RWPE2 (cell line): Measurements from ENCODE around the gene PPP6R3.
"Not testable (repeated sequence)": the region's sequence is repeated elsewhere in the genome, so short reads cannot be mapped to it uniquely, and the experiment has no call there.

Experiments used
- ATAC-seq: fragments of 200-7000 bp; cut with Tn5 transposase; 3 replicates; pipeline ENCODE4 v1.9.1; 2021; ENCODE audit warnings: low read depth
- DNase-seq: peaks from one replicate; pipeline ENCODE4 v3.0.0-alpha.2; 2020; ENCODE audit warnings: low spot score
- H3K27ac ChIP-seq: fragments of 450-650 bp; 2 replicates; pipeline ENCODE4 v1.5.1; 2017; ENCODE audit warnings: mild to moderate bottlenecking; ENCODE audit not compliant: poor library complexity, severe bottlenecking
- H3K27me3 ChIP-seq: fragments of 250-450 bp; sonication (Bioruptor Pico); 2 replicates; pipeline ENCODE4 v1.5.1; 2021; ENCODE audit warnings: mild to moderate bottlenecking, moderate library complexity; ENCODE audit not compliant: insufficient read depth, poor library complexity, severe bottlenecking
- H3K36me3 ChIP-seq: fragments of 250-450 bp; sonication (Bioruptor Pico); 2 replicates; pipeline ENCODE4 v1.5.1; 2020; ENCODE audit warnings: low read depth, mild to moderate bottlenecking, moderate library complexity
- H3K4me1 ChIP-seq: fragments of 250-450 bp; sonication (Bioruptor Pico); 2 replicates; pipeline ENCODE4 v1.5.1; 2021; ENCODE audit warnings: mild to moderate bottlenecking, moderate library complexity; ENCODE audit not compliant: insufficient read depth, poor library complexity, severe bottlenecking
- H3K4me3 ChIP-seq: fragments of 250-450 bp; sonication (Bioruptor Pico); 2 replicates; pipeline ENCODE4 v1.5.1; 2021; ENCODE audit warnings: mild to moderate bottlenecking, moderate library complexity; ENCODE audit not compliant: severe bottlenecking
- H3K9me3 ChIP-seq: fragments of 250-450 bp; sonication (Bioruptor Pico); 2 replicates; pipeline ENCODE4 v1.5.1; 2021; ENCODE audit warnings: mild to moderate bottlenecking, moderate library complexity; ENCODE audit not compliant: severe bottlenecking
- CTCF ChIP-seq: fragments of 450-650 bp; IDR thresholded peaks from one replicate; pipeline ENCODE4 v1.5.1; 2017; ENCODE audit warnings: mild to moderate bottlenecking, moderate library complexity; ENCODE audit not compliant: poor library complexity, severe bottlenecking

PPP6R3 gene

GRCh38 chr11:68632375-68632774, 171.8 kb downstream of the PPP6R3 start:
- H3K4me3 ChIP-seq, H3K27me3 ChIP-seq, ATAC-seq, DNase-seq, H3K36me3 ChIP-seq, H3K27ac ChIP-seq, H3K4me1 ChIP-seq, H3K9me3 ChIP-seq: not testable (repeated sequence)

- peaks cover 3% of the 10 kb centered on the region for H3K27me3 ChIP-seq
- ATAC-seq, result peak; percentile 73
Measured at GRCh38 chr11:68632802-68633201, 172.2 kb downstream of the PPP6R3 start.

GRCh38 chr11:68634606-68635005, 174.1 kb downstream of the PPP6R3 start:
- H3K4me1 ChIP-seq, H3K4me3 ChIP-seq, ATAC-seq, H3K36me3 ChIP-seq, H3K9me3 ChIP-seq, H3K27me3 ChIP-seq, DNase-seq, H3K27ac ChIP-seq: not testable (repeated sequence)

More at GRCh38 chr11:68632802-68633201, 172.2 kb downstream of the PPP6R3 start:
- H3K36me3 ChIP-seq, result no peaks in the 10 kb centered on the region
- H3K4me3 ChIP-seq, result no peak overlapping the region
- no peak for DNase-seq
- no peaks in the 10 kb centered on the region for H3K4me1 ChIP-seq
- no peaks in the 10 kb centered on the region for H3K9me3 ChIP-seq
- no peak overlapping the region for H3K27ac ChIP-seq
- TF ChIP-seq CTCF, result peak; percentile 71

GRCh38 chr11:68635172-68635571, 174.6 kb downstream of the PPP6R3 start:
- not testable (repeated sequence) for H3K36me3 ChIP-seq, H3K9me3 ChIP-seq, H3K4me3 ChIP-seq, H3K4me1 ChIP-seq, ATAC-seq, DNase-seq, H3K27ac ChIP-seq, H3K27me3 ChIP-seq

- not testable (repeated sequence) for H3K9me3 ChIP-seq, DNase-seq, H3K4me3 ChIP-seq, H3K27ac ChIP-seq, H3K4me1 ChIP-seq, H3K27me3 ChIP-seq, ATAC-seq, H3K36me3 ChIP-seq
Measured at GRCh38 chr11:68635883-68636282, 175.3 kb downstream of the PPP6R3 start.

DNA sequence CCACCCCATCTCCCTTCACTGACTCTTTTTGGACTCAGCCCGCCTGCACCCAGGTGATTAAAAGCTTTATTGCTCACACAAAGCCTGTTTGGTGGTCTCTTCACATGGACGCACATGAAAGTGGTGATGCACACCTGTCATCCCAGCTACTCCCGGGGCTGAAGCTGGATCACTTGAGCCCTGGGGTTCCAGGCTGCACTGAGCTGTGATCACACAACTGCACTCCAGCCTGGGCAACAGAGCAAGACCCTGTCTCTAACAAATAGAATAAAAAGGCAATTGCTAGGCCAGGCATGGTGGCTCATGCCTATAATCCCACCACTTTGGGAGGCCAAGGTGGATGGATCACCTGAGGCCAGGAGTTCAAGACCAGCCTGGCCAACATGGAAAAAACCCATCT, 178.8 kb downstream of the PPP6R3 start:
- not testable (repeated sequence) for DNase-seq, H3K36me3 ChIP-seq, H3K4me1 ChIP-seq, H3K4me3 ChIP-seq, H3K9me3 ChIP-seq, H3K27me3 ChIP-seq, H3K27ac ChIP-seq, ATAC-seq

- no peak for TF ChIP-seq CTCF
- DNase-seq (no peak), ATAC-seq (no peak)
- no peaks in the 10 kb centered on the region for H3K4me1 ChIP-seq
- H3K9me3 ChIP-seq, result peaks cover under 1% of the 10 kb centered on the region
- H3K36me3 ChIP-seq, result no peaks in the 10 kb centered on the region
- H3K27ac ChIP-seq, result no peak overlapping the region
- H3K4me3 ChIP-seq, result no peak overlapping the region
- no peaks in the 10 kb centered on the region for H3K27me3 ChIP-seq
Measured at GRCh38 chr11:68641880-68642279, 181.3 kb downstream of the PPP6R3 start.
